IMR-90 (cell line): ENCODE measurements around the gene RAD1. TPM values are rescaled to one million over a fixed set of nuclear protein-coding genes. Genes with fewer than 3 reads are reported as not detected.

Experiments
- ATAC-seq: fragments of 200-7000 bp; cut with Tn5 transposase; 2 replicates; pipeline ENCODE4 v1.9.1; 2020; ENCODE audit warnings: low read depth, mild to moderate bottlenecking, moderate library complexity
- BruUV-seq: library from RNA; stranded (reverse); fragments of 400-500 nt; replicated peaks from 2 replicates; lab custom pipeline; 2021; lab: Mats Ljungman, UMichigan
- CTCF ChIA-PET: fragments of 300-600 bp; formaldehyde crosslinking; extraction: SDS; loops from one replicate; lab custom pipeline; 2021; ENCODE audit warnings: antibody characterized with exemption; lab: Yijun Ruan, JAX
- POLR2A ChIA-PET: fragments of 300-600 bp; sonication (Branson Sonifier 250); formaldehyde crosslinking; loops from one replicate; lab custom pipeline; 2022; ENCODE audit warnings: antibody characterized with exemption; ENCODE audit not compliant: unreplicated experiment; lab: Charles Lee
- DNase-seq: peaks from one replicate; pipeline ENCODE4 v3.0.0; 2013
- H2AFZ ChIP-seq: replicated peaks from 2 replicates; pipeline ENCODE3; 2013; ENCODE audit warnings: low read length, mild to moderate bottlenecking; ENCODE audit not compliant: poor library complexity
- H2AK5ac ChIP-seq: 2 replicates; pipeline ENCODE4 v1.6.1; 2013; ENCODE audit warnings: low read depth, low read length, inconsistent platforms
- H2AK9ac ChIP-seq: replicated peaks from 2 replicates; pipeline ENCODE3; 2013; ENCODE audit warnings: mild to moderate bottlenecking, low read depth, low read length, moderate library complexity; ENCODE audit not compliant: poor library complexity
- H2BK120ac ChIP-seq: 2 replicates; pipeline ENCODE4 v1.6.1; 2013; ENCODE audit warnings: low read depth, low read length, inconsistent platforms
- H2BK15ac ChIP-seq: 3 replicates; pipeline ENCODE4 v1.6.1; 2013; ENCODE audit warnings: low read depth, low read length, inconsistent platforms
- H2BK20ac ChIP-seq: 2 replicates; pipeline ENCODE4 v1.6.1; 2013; ENCODE audit warnings: low read depth, mild to moderate bottlenecking, inconsistent platforms, low read length, moderate library complexity
- H2BK5ac ChIP-seq: 2 replicates; pipeline ENCODE4 v1.6.1; 2013; ENCODE audit warnings: mild to moderate bottlenecking, low read depth, low read length, inconsistent platforms; ENCODE audit not compliant: poor library complexity, severe bottlenecking
- H3K14ac ChIP-seq: replicated peaks from 2 replicates; pipeline ENCODE4 v1.6.1; 2013; ENCODE audit warnings: low read depth, low read length, inconsistent platforms
- H3K18ac ChIP-seq: 2 replicates; pipeline ENCODE4 v1.6.1; 2013; ENCODE audit warnings: low read depth, low read length, control low read depth
- H3K23ac ChIP-seq: 2 replicates; pipeline ENCODE4 v1.6.1; 2013; ENCODE audit warnings: low read depth, low read length, inconsistent platforms
- H3K27ac ChIP-seq: 2 replicates; pipeline ENCODE4 v1.5.1; 2013; ENCODE audit warnings: mild to moderate bottlenecking, control low read depth, low read length; ENCODE audit not compliant: insufficient read depth
- H3K27me3 ChIP-seq: 2 replicates; pipeline ENCODE4 v1.6.1; 2013; ENCODE audit warnings: low read length; ENCODE audit not compliant: control insufficient read depth, insufficient read depth
- H3K36me3 ChIP-seq: 2 replicates; pipeline ENCODE4 v1.6.1; 2013; ENCODE audit warnings: low read length, mixed read lengths; ENCODE audit not compliant: control insufficient read depth, insufficient read depth
- H3K4ac ChIP-seq: 2 replicates; pipeline ENCODE4 v1.6.1; 2013; ENCODE audit warnings: low read depth, low read length, inconsistent platforms
- H3K4me1 ChIP-seq: 2 replicates; pipeline ENCODE4 v1.6.1; 2013; ENCODE audit warnings: low read length, mixed read lengths; ENCODE audit not compliant: control insufficient read depth, insufficient read depth
- H3K4me2 ChIP-seq: 2 replicates; pipeline ENCODE4 v1.6.1; 2013; ENCODE audit warnings: low read depth, mild to moderate bottlenecking, control low read depth, low read length, moderate library complexity
- H3K4me3 ChIP-seq: 2 replicates; pipeline ENCODE4 v1.5.1; 2013; ENCODE audit warnings: low read depth, mild to moderate bottlenecking, control low read depth, low read length, moderate library complexity; ENCODE audit not compliant: insufficient read depth
- H3K56ac ChIP-seq: 2 replicates; pipeline ENCODE4 v1.6.1; 2013; ENCODE audit warnings: low read length, inconsistent platforms; ENCODE audit not compliant: insufficient read depth; ENCODE audit errors: extremely low read depth
- H3K79me1 ChIP-seq, 2 experiments: 2 replicates each; pipeline ENCODE4 v1.6.1; 2013; ENCODE audit warnings: low read length in 2 of 2, inconsistent platforms in 1 of 2, low read depth in 1 of 2
- H3K9ac ChIP-seq: 2 replicates; pipeline ENCODE4 v1.6.1; 2013; ENCODE audit warnings: low read depth, low read length, control low read depth
- H3K9me1 ChIP-seq: 2 replicates; pipeline ENCODE4 v1.6.1; 2013; ENCODE audit warnings: low read length, inconsistent platforms; ENCODE audit not compliant: insufficient read depth
- H3K9me3 ChIP-seq: 2 replicates; pipeline ENCODE4 v1.6.1; 2013; ENCODE audit warnings: low read length; ENCODE audit not compliant: control insufficient read depth, insufficient read depth
- H4K20me1 ChIP-seq: 2 replicates; pipeline ENCODE4 v1.6.1; 2013; ENCODE audit warnings: low read length, inconsistent platforms; ENCODE audit not compliant: insufficient read depth
- H4K5ac ChIP-seq: 2 replicates; pipeline ENCODE4 v1.6.1; 2013; ENCODE audit warnings: mild to moderate bottlenecking, low read depth, low read length, control low read depth
- H4K8ac ChIP-seq, 2 experiments: 2 replicates each; pipeline ENCODE4 v1.6.1; 2013; ENCODE audit warnings: low read depth in 2 of 2, low read length in 2 of 2, control low read depth in 1 of 2, inconsistent platforms in 1 of 2
- H4K91ac ChIP-seq: 2 replicates; pipeline ENCODE4 v1.6.1; 2013; ENCODE audit warnings: low read depth, low read length, inconsistent platforms; ENCODE audit not compliant: insufficient read depth
- BHLHE40 ChIP-seq: fragments of 150-350 bp; IDR thresholded peaks from 2 replicates; pipeline ENCODE4 v1.6.1; 2016; ENCODE audit warnings: mild to moderate bottlenecking, low read depth, low read length
- CEBPB ChIP-seq: IDR thresholded peaks from 2 replicates; pipeline ENCODE4 v1.6.1; 2012; ENCODE audit warnings: low read depth, low read length, improper control_type of control experiment
- CHD1 ChIP-seq: IDR thresholded peaks from 2 replicates; pipeline ENCODE4 v1.6.1; 2012; ENCODE audit warnings: low read depth, low read length, improper control_type of control experiment
- FOS ChIP-seq: fragments of 150-350 bp; IDR thresholded peaks from 2 replicates; pipeline ENCODE4 v1.6.1; 2016; ENCODE audit warnings: low read depth, low read length
- WGBS, 2 experiments: methylation state at CpG; one replicate each; pipeline versions ENCODE4 v1.1.5 to v1.1.7; 2013; ENCODE audit warnings: missing lambda C conversion rate in 2 of 2; ENCODE audit not compliant: insufficient read length in 1 of 2; ENCODE audit errors: extremely low coverage in 2 of 2; 5-methylcytosine and 5-hydroxymethylcytosine counted together
- dilution Hi-C: fragments of 300-500 bp; cut with HindIII; formaldehyde crosslinking; loops from one replicate; pipeline ENCODE4 v1.14.3; 2018; ENCODE audit warnings: low sequenced_read_pairs; ENCODE audit not compliant: unreplicated experiment
- in situ Hi-C: fragments of 300-500 bp; cut with MboI; formaldehyde crosslinking; loops from 3 replicates; pipeline ENCODE4 v1.14.3; 2019; ENCODE audit warnings: low sequenced_read_pairs, inconsistent platforms, mixed read lengths
- intact Hi-C: fragments of 100-400 bp; cut with micrococcal nuclease; formaldehyde crosslinking; loops from 2 replicates; pipeline ENCODE4 v1.10.0; 2022
- polyA plus RNA-seq, 3 experiments: library from polyadenylated mRNA; depleted of rRNA; stranded (reverse); fragments of >200 nt; gene quantifications; 2 replicates each; pipeline ENCODE4 v1.2.3, GENCODE V29; 2012; ENCODE audit warnings: low replicate concordance in 1 of 3
- total RNA-seq: library from RNA; depleted of rRNA; stranded (reverse); fragments of >200 nt; gene quantifications from 2 replicates; pipeline ENCODE4 v1.2.3, GENCODE V29; 2012
- TF ChIP-seq, protein P1 (sequence below): fragments of 150-350 bp; IDR thresholded peaks from 2 replicates; pipeline ENCODE4 v1.6.1; 2017; ENCODE audit warnings: mild to moderate bottlenecking, antibody characterized with exemption, low read length, low read depth

RAD1 gene
- total and polyA plus RNA-seq, 2 of the 4 experiments (the other 2 are of a cell fraction), result 18.5 to 21.5 TPM

DNA sequence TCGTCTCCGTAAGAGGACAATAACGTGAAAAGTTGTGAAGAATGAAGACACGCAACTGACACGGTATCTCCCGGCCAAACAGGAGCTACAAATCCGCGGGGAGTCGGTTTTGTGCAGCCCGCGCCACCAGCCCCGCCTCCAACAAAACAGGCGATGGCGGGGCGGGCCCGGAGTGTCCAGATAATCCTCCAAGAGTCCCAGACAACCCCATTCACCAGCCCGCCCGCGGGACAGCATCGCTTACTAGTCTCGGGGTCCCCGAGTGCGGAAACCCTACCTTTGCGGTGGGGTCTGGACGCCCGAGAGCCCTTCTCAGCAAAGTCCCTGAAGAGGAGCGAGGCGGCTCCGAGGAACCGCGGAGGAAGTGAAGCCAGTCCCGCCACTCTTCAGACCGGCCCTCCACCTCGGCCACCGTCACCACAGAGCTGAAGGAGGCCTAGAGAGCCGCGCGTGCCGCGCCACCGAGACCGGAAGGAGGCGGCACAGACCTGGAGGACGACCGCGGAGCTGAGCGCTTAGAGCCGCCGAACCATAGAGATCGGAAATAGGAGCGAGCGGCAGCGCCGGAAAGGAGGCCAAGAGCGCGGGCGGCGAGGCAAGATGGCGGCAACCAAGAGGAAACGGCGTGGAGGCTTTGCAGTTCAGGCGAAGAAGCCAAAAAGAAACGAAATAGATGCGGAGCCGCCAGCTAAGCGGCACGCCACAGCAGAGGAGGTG lies at the start of gene RAD1, which contains the start of gene BRIX1 (continued):
- TF ChIP-seq, protein P1, sequence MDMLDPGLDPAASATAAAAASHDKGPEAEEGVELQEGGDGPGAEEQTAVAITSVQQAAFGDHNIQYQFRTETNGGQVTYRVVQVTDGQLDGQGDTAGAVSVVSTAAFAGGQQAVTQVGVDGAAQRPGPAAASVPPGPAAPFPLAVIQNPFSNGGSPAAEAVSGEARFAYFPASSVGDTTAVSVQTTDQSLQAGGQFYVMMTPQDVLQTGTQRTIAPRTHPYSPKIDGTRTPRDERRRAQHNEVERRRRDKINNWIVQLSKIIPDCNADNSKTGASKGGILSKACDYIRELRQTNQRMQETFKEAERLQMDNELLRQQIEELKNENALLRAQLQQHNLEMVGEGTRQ, result peak; percentile 28; the same call in 1 of the 2 replicates
- TF ChIP-seq FOS, result no peak

DNA sequence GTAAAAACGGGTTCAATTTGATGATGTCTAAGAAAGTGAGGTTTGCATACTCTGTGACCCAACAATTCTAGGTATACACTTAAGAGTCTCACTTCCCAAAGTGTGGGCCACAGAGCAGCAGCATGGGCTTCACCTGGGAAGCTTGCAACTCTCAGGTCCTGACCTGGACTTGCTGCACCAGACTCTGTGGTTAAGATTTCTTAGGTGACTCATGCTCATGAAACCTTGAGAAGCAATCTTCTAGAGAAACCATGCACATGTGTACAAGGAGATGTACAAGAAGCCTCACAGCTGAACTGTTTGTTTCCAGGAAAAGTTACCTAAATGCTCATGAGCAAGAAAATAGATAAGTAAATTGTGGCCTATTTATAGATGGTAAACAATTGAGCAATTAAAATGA lies 44.0 kb upstream of the RAD1 start:
- Histone ChIP-seq H3K4me1 (peaks cover 5% of the 10 kb centered on the region), H3K4me3 (no peak overlapping the region), H3K9ac (no peak overlapping the region), H2BK120ac (no peak overlapping the region), H3K56ac (no peak overlapping the region), H3K18ac (no peak overlapping the region), H3K79me1 (no peaks in the 10 kb centered on the region), H3K4ac (no peak overlapping the region), H4K8ac (no peak overlapping the region), H3K9me3 (no peaks in the 10 kb centered on the region), H2BK15ac (no peak overlapping the region), H3K4me2 (no peak overlapping the region), H3K27me3 (no peaks in the 10 kb centered on the region), H2BK20ac (no peak overlapping the region), H2AK9ac (no peak overlapping the region), H3K23ac (no peak overlapping the region), H2AK5ac (no peak overlapping the region), H3K27ac (no peak overlapping the region), H3K14ac (no peak overlapping the region), H2BK5ac (no peak overlapping the region), H4K91ac (no peak overlapping the region), H3K9me1 (no peaks in the 10 kb centered on the region; the same call in 1 of the 2 replicates), H3K36me3 (no peaks in the 10 kb centered on the region), H4K20me1 (no peaks in the 10 kb centered on the region), H2AFZ (no peak overlapping the region), H4K5ac (no peak overlapping the region)
- POLR2A ChIA-PET, result no interaction called here
- in situ Hi-C loops (no loop called here), dilution Hi-C loops (no loop called here), intact Hi-C loops (loop anchor here (2.0 to 5.0 kb wide), 2 partner anchors 43 to 968 kb away; no protein-coding TSS in a partner anchor)
- no CpG with 5 or more reads among the region's 1 CpG for WGBS, 2 experiments
- ATAC-seq, result peak; percentile 72
- TF ChIP-seq CEBPB, result peak; percentile 24; the same call in 1 of the 2 replicates
- peak; percentile 46 for TF ChIP-seq FOS
- TF ChIP-seq CHD1, result no peak
- peak; percentile 92 for TF ChIP-seq BHLHE40
- CTCF ChIA-PET, result no interaction called here
- BruUV-seq, result no TSS peak
- peak; percentile 86 for DNase-seq
